K562 (cell line): ENCODE results near the gene CYTH1. TPM values are rescaled to one million over a fixed set of nuclear protein-coding genes. Genes with fewer than 3 reads are reported as not detected.

Experiments used
- ATAC-seq: fragments of 200-7000 bp; cut with Tn5 transposase; 3 replicates; pipeline ENCODE4 v1.9.1; 2020; ENCODE audit warnings: moderate library complexity
- BruUV-seq: library from RNA; stranded (reverse); fragments of 400-500 nt; replicated peaks from 2 replicates; lab custom pipeline; 2021; lab: Mats Ljungman, UMichigan
- CTCF ChIA-PET: fragments of 300-600 bp; formaldehyde crosslinking; extraction: SDS; loops from one replicate; lab custom pipeline; 2021; ENCODE audit warnings: low intra/inter-chr PET ratio; lab: Yijun Ruan, JAX
- POLR2A ChIA-PET: fragments of 300-600, 350-650 bp; sonication (Branson Sonifier 250); formaldehyde crosslinking; extraction: SDS; loops from one replicate; lab custom pipeline; 2021; ENCODE audit warnings: antibody characterized with exemption, inconsistent platforms; lab: Yijun Ruan, JAX
- DNase-seq, 4 experiments: peaks; one replicate each; pipeline versions ENCODE4 v3.0.0 to v3.0.0-alpha.2; 2011 to 2018; ENCODE audit warnings: low spot score in 3 of 4, mixed read lengths in 3 of 4; ENCODE audit errors: extremely low read depth in 1 of 4
- FAIRE-seq: peaks from 2 replicates; lab custom pipeline; 2011; peaks lifted over from hg19 to GRCh38; lab: Jason Lieb, UNC
- H2AFZ ChIP-seq: 2 replicates; pipeline ENCODE4 v1.6.0; 2011; ENCODE audit warnings: low read depth, low read length, control low read depth, inconsistent platforms
- H3K27ac ChIP-seq: fragments of 200-600 bp; 3 replicates; pipeline ENCODE4 v1.8.0; 2011; ENCODE audit warnings: low read depth, mild to moderate bottlenecking, control low read depth, inconsistent platforms, low read length, moderate library complexity, mixed read lengths; ENCODE audit errors: extremely low read depth
- H3K27me3 ChIP-seq, 2 experiments: fragments of 300-600 bp in 1 of 2; 2 replicates in 1 of 2; 3 replicates in 1 of 2; pipeline versions ENCODE4 v1.6.0 to v1.8.0; 2011; ENCODE audit warnings: inconsistent platforms in 2 of 2, low read length in 2 of 2, mild to moderate bottlenecking in 1 of 2, mixed read lengths in 1 of 2, moderate library complexity in 1 of 2; ENCODE audit not compliant: control insufficient read depth in 2 of 2, insufficient read depth in 2 of 2
- H3K36me3 ChIP-seq: fragments of 300-600 bp; 3 replicates; pipeline ENCODE4 v1.8.0; 2011; ENCODE audit warnings: mild to moderate bottlenecking, low read length, inconsistent platforms; ENCODE audit not compliant: control insufficient read depth, insufficient read depth
- H3K4me1 ChIP-seq, 2 experiments: fragments of 200-600 bp in 1 of 2; replicated peaks in 1 of 2; 2 replicates in 1 of 2; 3 replicates in 1 of 2; pipeline versions ENCODE4 v1.5.1 to v1.8.0; 2011; ENCODE audit warnings: inconsistent platforms in 2 of 2, low read length in 2 of 2, mild to moderate bottlenecking in 1 of 2, mixed read lengths in 1 of 2, moderate library complexity in 1 of 2; ENCODE audit not compliant: control insufficient read depth in 2 of 2, insufficient read depth in 2 of 2
- H3K4me2 ChIP-seq: 2 replicates; pipeline ENCODE4 v1.6.1; 2011; ENCODE audit warnings: low read length, control low read depth, inconsistent platforms, mixed read lengths; ENCODE audit not compliant: insufficient read depth
- H3K4me3 ChIP-seq: fragments of 200-600 bp; sonication (generic), shearing (Covaris generic); 2 replicates; pipeline ENCODE4 v1.5.1; 2016; ENCODE audit warnings: control low read depth, inconsistent platforms
- H3K79me2 ChIP-seq: fragments of 200-600 bp; 3 replicates; pipeline ENCODE4 v1.8.0; 2011; ENCODE audit warnings: low read length, inconsistent platforms; ENCODE audit not compliant: control insufficient read depth, insufficient read depth
- H3K9ac ChIP-seq, 2 experiments: 2 replicates each; pipeline versions ENCODE4 v1.6.0 to v1.6.1; 2011; ENCODE audit warnings: low read depth in 2 of 2, low read length in 2 of 2, control low read depth in 1 of 2, inconsistent platforms in 1 of 2, mild to moderate bottlenecking in 1 of 2, mixed read lengths in 1 of 2; ENCODE audit not compliant: insufficient read depth in 1 of 2
- H3K9me1 ChIP-seq: one replicate; pipeline ENCODE4 v1.6.0; 2011; ENCODE audit warnings: inconsistent platforms, mild to moderate bottlenecking, low read length, moderate library complexity; ENCODE audit not compliant: control insufficient read depth, insufficient read depth
- H3K9me3 ChIP-seq: replicated peaks from 2 replicates; pipeline ENCODE4 v1.5.1; 2011; ENCODE audit warnings: low read depth, low read length, inconsistent platforms; ENCODE audit not compliant: control insufficient read depth, insufficient read depth
- H4K20me1 ChIP-seq: replicated peaks from 2 replicates; pipeline ENCODE4 v1.6.1; 2011; ENCODE audit warnings: low read length, inconsistent platforms, mixed read lengths; ENCODE audit not compliant: control insufficient read depth, insufficient read depth
- DMBX1 ChIP-seq: fragments of 250-450 bp; sonication (Bioruptor Pico); IDR thresholded peaks from 2 replicates; pipeline ENCODE4 v1.8.0; 2022; ENCODE audit warnings: inconsistent platforms, mild to moderate bottlenecking, moderate library complexity, borderline replicate concordance
- ETV1 ChIP-seq: fragments of 450-650 bp; conservative IDR thresholded peaks from 2 replicates; pipeline ENCODE4 v1.6.1; 2016; ENCODE audit warnings: missing genetic modification characterization, control low read depth, low read depth, missing compliant biosample characterization
- MIER1 ChIP-seq: fragments of 450-650 bp; IDR thresholded peaks from 2 replicates; pipeline ENCODE4 v1.6.1; 2016; ENCODE audit warnings: antibody characterized with exemption, mild to moderate bottlenecking, low read depth
- POLR2AphosphoS5 ChIP-seq: IDR thresholded peaks from 2 replicates; pipeline ENCODE4 v1.6.1; 2011; ENCODE audit warnings: mild to moderate bottlenecking, low read depth, low read length, moderate library complexity; ENCODE audit not compliant: control insufficient read depth, insufficient read depth
- ZBED1 ChIP-seq: IDR thresholded peaks from 2 replicates; pipeline ENCODE4 v1.6.1; 2014
- ZKSCAN3 ChIP-seq: fragments of 250-450 bp; sonication (Bioruptor Pico); IDR thresholded peaks from 2 replicates; pipeline ENCODE4 v1.4.0; 2020
- ZNF212 ChIP-seq: fragments of 450-650 bp; formaldehyde crosslinking; IDR thresholded peaks from 2 replicates; pipeline ENCODE4 v1.4.0; 2020; ENCODE audit warnings: mild to moderate bottlenecking
- ZNF445 ChIP-seq: fragments of 250-450 bp; sonication (Bioruptor Pico); IDR thresholded peaks from 2 replicates; pipeline ENCODE4 v1.4.0; 2020; ENCODE audit warnings: low read depth, mild to moderate bottlenecking, moderate library complexity
- ZNF551 ChIP-seq: fragments of 250-450 bp; sonication (Bioruptor Pico); IDR thresholded peaks from 2 replicates; pipeline ENCODE4 v1.5.0; 2021; ENCODE audit warnings: mild to moderate bottlenecking, moderate library complexity
- ZNF695 ChIP-seq: fragments of 450-650 bp; formaldehyde crosslinking; IDR thresholded peaks from 2 replicates; pipeline ENCODE4 v1.4.0; 2020; ENCODE audit warnings: mild to moderate bottlenecking, moderate library complexity
- WGBS: fragments of 100-300 bp; shearing (Covaris generic); methylation state at CpG from one replicate; pipeline ENCODE4 v1.1.6; 2016; ENCODE audit warnings: low coverage, mixed read lengths; ENCODE audit not compliant: insufficient coverage; ENCODE audit errors: missing lambda C conversion rate; 5-methylcytosine and 5-hydroxymethylcytosine counted together
- in situ Hi-C: fragments of 300-500 bp; cut with MboI; formaldehyde crosslinking; loops from 4 replicates; pipeline ENCODE4 v1.15.0; 2018; ENCODE audit warnings: inconsistent platforms, mixed read lengths
- intact Hi-C: fragments of 100-400 bp; cut with micrococcal nuclease; formaldehyde crosslinking; loops from 2 replicates; pipeline ENCODE4 v1.14.2; 2022
- polyA plus RNA-seq, 8 experiments: library from polyadenylated mRNA; depleted of rRNA in 4 of 8; stranded (reverse) in 5 of 8; unstranded in 3 of 8; fragments of >200 nt; fragmentation: Nextera tagmentation in 2 of 8; fragmentation: Illumina TruSeq in 1 of 8; extraction: Ambion mirVana in 2 of 8; extraction: Trizol in 1 of 8; gene quantifications; 2 replicates each; pipeline versions ENCODE4 v1.2.1 to v1.2.3, GENCODE V29; 2011 to 2014; ENCODE audit warnings: inconsistent platforms in 1 of 8, missing spikeins in 1 of 8
- total RNA-seq, 7 experiments: library from RNA; depleted of rRNA in 6 of 7; stranded (reverse); fragments of >200 nt in 6 of 7; fragmentation: Illumina TruSeq in 2 of 7; extraction: Trizol in 2 of 7; gene quantifications; 2 replicates each; pipeline versions ENCODE4 v1.2.1 to v1.2.3, GENCODE V29; 2011 to 2021; ENCODE audit warnings: low replicate concordance in 1 of 7
- TF ChIP-seq, protein P1 (sequence below), 3 experiments: fragments of 200-800 bp in 1 of 3; sonication (Bioruptor generic) in 1 of 3; sonication (generic) in 1 of 3; formaldehyde crosslinking in 1 of 3; IDR thresholded peaks; 2 replicates each; pipeline versions ENCODE4 v1.6.1 to v1.8.0; 2016 to 2022; ENCODE audit warnings: mild to moderate bottlenecking in 2 of 3, missing compliant biosample characterization in 2 of 3, missing genetic modification characterization in 2 of 3, missing genetic modification reagents in 1 of 3
- TF ChIP-seq, protein P2 (sequence below): sonication (generic); formaldehyde crosslinking; IDR thresholded peaks from 2 replicates; pipeline ENCODE4 v1.8.0; 2022; ENCODE audit warnings: mild to moderate bottlenecking, low read depth, missing genetic modification reagents

Gene CYTH1
- total and polyA plus RNA-seq, 9 of the 15 experiments (the other 6 are each of a cell fraction or from before 2014, with no cell fraction given), result 0.52 to 27.7 (median 16.8) TPM

DNA sequence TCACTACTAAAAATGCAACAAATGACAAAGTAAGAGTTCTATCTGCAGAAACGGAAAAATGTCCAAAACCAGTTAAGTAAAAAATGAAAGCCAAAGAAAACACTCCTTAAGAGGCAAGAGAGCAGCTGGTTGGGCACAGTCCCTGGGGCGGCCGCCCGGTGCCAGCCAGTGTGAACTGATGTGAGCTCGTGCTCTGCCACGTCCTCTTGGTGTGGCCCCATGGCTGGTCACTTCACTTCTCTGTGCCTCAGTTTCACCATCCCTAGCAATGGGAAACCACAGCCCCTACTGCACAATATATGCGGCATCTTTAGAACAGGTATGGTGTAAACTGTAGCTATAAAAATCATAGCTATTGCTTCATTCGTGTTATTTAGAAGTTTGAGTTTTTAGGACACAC, 37.3 kb upstream of the CYTH1 start:
- peak overlapping the region; percentile 20; the same call in 1 of the 3 replicates for H3K27ac ChIP-seq
- intact Hi-C loops (no loop called here), in situ Hi-C loops (no loop called here)
- TF ChIP-seq ZNF551 (no peak), ZNF445 (no peak), POLR2AphosphoS5 (no peak), DMBX1 (CRISPR knock-in tag) (no peak), ETV1 (no peak), ZKSCAN3 (CRISPR knock-in tag) (no peak), MIER1 (no peak), ZBED1 (no peak), ZNF212 (no peak), ZNF695 (CRISPR knock-in tag) (no peak)
- TF ChIP-seq, protein P1, sequence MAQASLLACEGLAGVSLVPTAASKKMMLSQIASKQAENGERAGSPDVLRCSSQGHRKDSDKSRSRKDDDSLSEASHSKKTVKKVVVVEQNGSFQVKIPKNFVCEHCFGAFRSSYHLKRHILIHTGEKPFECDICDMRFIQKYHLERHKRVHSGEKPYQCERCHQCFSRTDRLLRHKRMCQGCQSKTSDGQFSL (CRISPR knock-in tag; IDR thresholded peaks at IDR 0.05), result no peak
- TF ChIP-seq, protein P1 (tag; IDR thresholded peaks at IDR 0.05), result no peak
- TF ChIP-seq, protein P2, sequence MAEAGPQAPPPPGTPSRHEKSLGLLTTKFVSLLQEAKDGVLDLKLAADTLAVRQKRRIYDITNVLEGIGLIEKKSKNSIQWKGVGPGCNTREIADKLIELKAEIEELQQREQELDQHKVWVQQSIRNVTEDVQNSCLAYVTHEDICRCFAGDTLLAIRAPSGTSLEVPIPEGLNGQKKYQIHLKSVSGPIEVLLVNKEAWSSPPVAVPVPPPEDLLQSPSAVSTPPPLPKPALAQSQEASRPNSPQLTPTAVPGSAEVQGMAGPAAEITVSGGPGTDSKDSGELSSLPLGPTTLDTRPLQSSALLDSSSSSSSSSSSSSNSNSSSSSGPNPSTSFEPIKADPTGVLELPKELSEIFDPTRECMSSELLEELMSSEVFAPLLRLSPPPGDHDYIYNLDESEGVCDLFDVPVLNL, result no peak
- WGBS, result 87% methylated on average over 8 of the region's 8 CpGs
- POLR2A ChIA-PET, result interaction anchor here (0.5 to 1.8 kb wide), 6 partner anchors 9 to 34 kb away, joined by 3 to 5 read pairs (median 3); no protein-coding TSS in a partner anchor
- H3K9me1 ChIP-seq, result no peaks in the 10 kb centered on the region
- no peak overlapping the region for H3K9ac ChIP-seq
- peaks cover 7% of the 10 kb centered on the region; the same call in 1 of the 3 replicates for H3K79me2 ChIP-seq
- peaks cover 4 to 5% of the 10 kb centered on the region in 2 experiments; a peak in 4 of 5 replicates for H3K4me1 ChIP-seq
- H4K20me1 ChIP-seq, result peaks cover 12% of the 10 kb centered on the region; the same call in 1 of the 2 replicates
- H3K4me2 ChIP-seq, result no peak overlapping the region; the same call in 1 of the 2 replicates
- no peak for DNase-seq
- H3K27me3 ChIP-seq, result no peaks in the 10 kb centered on the region
- no TSS peak for BruUV-seq
- no peak for FAIRE-seq
- ATAC-seq, result no peak
- H3K9me3 ChIP-seq, result no peaks in the 10 kb centered on the region
- H3K36me3 ChIP-seq, result peaks cover 91% of the 10 kb centered on the region
- H2AFZ ChIP-seq, result no peak overlapping the region
- no peak overlapping the region for H3K4me3 ChIP-seq
- CTCF ChIA-PET, result no interaction called here
